ENCODE results near the gene NALCN.

- TF ChIP-seq CTCF (IDR thresholded peaks at IDR 0.05) (no peak), POLR2A (IDR thresholded peaks at IDR 0.05) (no peak), POLR2AphosphoS5 (IDR thresholded peaks at IDR 0.05) (no peak)
Observed at GRCh38 chr13:101451641-101452040, 35.3 kb upstream of the NALCN start.
